Ishikawa (cell line): Measurements from ENCODE around the gene PRIMPOL.

ENCODE experiments used
- EGR1 ChIP-seq: IDR thresholded peaks from 2 replicates; pipeline ENCODE4 v1.6.1; 2012
- MAX ChIP-seq: IDR thresholded peaks from 2 replicates; pipeline ENCODE4 v1.6.1; 2012
- RAD21 ChIP-seq: IDR thresholded peaks from 2 replicates; pipeline ENCODE4 v1.6.1; 2012; ENCODE audit warnings: low read depth

- no peak for TF ChIP-seq EGR1
- TF ChIP-seq RAD21: no peak
- no peak for TF ChIP-seq MAX
These were observed 16.7 kb upstream of the PRIMPOL start for GRCh38 chr4:184632842-184633241.
